Ishikawa (cell line): Measurements from ENCODE around the gene ETV2.

Experiments
- CEBPB ChIP-seq: IDR thresholded peaks from 2 replicates; pipeline ENCODE4 v1.6.1; 2012
- CREB1 ChIP-seq: IDR thresholded peaks from 2 replicates; pipeline ENCODE4 v1.6.1; 2012; ENCODE audit warnings: low read depth
- EP300 ChIP-seq: IDR thresholded peaks from 2 replicates; pipeline ENCODE4 v1.6.1; 2012; ENCODE audit warnings: borderline replicate concordance
- FOXM1 ChIP-seq: IDR thresholded peaks from 2 replicates; pipeline ENCODE4 v1.6.1; 2012; ENCODE audit warnings: low read depth, borderline replicate concordance
- MAX ChIP-seq: IDR thresholded peaks from 2 replicates; pipeline ENCODE4 v1.6.1; 2012
- RAD21 ChIP-seq: IDR thresholded peaks from 2 replicates; pipeline ENCODE4 v1.6.1; 2012; ENCODE audit warnings: low read depth
- REST ChIP-seq: IDR thresholded peaks from 2 replicates; pipeline ENCODE4 v1.6.1; 2012; ENCODE audit warnings: low read depth, mild to moderate bottlenecking
- USF1 ChIP-seq: IDR thresholded peaks from 2 replicates; pipeline ENCODE4 v1.6.1; 2012
- YY1 ChIP-seq: IDR thresholded peaks from 2 replicates; pipeline ENCODE4 v1.6.1; 2012; ENCODE audit warnings: low read depth
- ZBTB7A ChIP-seq: IDR thresholded peaks from 2 replicates; pipeline ENCODE4 v1.6.1; 2012; ENCODE audit warnings: low read depth

GRCh38 chr19:35612224-35612558 is 29.4 kb upstream of the ETV2 start:
- TF ChIP-seq ZBTB7A (no peak), CEBPB (no peak), YY1 (no peak), MAX (no peak), RAD21 (no peak), CREB1 (no peak), USF1 (no peak), EP300 (no peak), REST (no peak), FOXM1 (no peak)
